GM19324 (cell line): ENCODE data around the gene RAPSN.

ENCODE experiments used
- ATAC-seq: cut with Tn5 transposase; IDR thresholded peaks from one replicate; pipeline ENCODE4 v1.9.1; 2021; ENCODE audit warnings: mild to moderate bottlenecking, moderate library complexity; ENCODE audit not compliant: unreplicated experiment, low FRiP score

RAPSN gene

DNA sequence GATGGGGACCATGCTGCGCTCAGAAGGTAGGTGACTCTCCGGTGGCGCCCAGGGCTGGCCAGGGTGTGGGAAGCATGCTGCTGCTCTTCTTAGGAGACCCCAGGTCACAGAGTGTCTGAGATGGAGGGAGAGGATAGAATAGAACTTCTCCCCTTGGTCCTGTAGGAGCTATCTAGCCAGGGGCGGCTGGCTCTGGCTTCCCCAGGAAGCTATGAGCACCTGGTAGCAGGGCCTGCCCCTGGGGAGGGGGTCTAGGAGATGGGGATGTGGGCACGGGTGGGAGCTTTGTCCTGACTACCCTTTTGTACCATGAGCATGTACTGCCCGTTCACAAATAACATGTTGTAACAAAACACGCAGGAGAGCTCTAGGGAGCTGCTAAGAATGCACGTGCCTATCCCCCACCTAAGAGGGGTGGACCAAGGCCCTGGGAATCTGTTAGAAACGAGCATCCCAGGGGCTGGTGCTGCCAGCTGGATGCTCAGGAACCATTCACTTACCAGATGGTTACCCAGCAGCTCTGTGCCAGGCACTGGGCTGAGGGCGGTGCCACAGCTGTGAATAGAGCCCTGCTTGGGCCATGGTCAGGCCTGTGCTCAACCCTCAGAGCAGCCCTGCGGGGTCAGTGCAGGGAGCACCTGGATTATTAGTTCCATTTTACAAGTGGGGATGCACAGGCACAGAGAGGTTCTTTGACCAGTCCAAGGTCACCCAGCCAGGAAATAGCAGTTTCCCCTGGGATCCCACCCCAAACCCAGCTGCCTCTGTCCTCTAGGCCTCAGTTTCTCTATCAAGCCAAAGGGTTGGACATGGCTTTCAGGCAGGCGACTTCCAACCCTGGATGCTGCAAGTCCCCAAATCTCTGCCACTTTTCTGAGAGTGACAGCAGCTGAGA lies 38.3 kb downstream of the RAPSN start:
- ATAC-seq: no peak

DNA sequence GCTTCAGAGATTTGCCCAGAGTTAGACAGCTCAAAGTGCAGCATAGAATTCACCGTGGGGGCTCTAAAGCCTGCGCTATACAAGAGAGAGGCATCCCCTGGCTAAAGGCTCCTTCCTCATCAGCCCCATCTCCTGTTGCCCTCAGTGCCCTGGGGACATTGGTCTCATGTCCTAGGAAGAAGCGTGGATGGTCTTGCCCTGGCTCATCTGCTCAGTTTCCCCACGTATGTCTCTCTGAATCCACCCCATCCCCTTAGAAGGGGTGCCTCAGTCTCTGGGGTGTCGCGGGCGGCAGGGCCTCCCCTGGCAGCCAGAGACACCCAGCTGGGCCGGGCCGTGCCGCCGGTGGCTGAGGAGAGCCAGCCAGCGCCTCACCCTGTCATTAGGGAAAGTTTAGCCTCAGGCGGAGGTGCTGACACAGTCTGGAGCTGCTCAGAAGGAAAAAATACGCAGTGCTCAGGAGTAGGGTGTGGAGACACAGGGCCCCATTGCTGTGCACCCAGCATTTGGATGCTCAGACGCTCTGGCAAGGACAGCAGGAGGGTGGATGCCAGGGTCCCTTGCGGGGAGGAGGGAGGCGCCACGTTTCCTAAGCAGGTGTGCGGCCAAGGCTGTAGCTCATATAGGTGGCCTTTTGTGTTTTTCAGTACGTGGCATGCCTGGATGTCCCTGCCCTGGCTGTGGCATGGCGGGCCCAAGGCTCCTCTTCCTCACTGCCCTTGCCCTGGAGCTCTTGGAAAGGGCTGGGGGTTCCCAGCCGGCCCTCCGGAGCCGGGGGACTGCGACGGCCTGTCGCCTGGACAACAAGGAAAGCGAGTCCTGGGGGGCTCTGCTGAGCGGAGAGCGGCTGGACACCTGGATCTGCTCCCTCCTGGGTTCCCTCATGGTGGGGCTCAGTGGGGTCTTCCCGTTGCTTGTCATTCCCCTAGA lies 39.2 kb downstream of the RAPSN start:
- ATAC-seq: no peak

GRCh38 chr11:47408598-47409439 lies 40.1 kb downstream of the RAPSN start:
- ATAC-seq: no peak

DNA sequence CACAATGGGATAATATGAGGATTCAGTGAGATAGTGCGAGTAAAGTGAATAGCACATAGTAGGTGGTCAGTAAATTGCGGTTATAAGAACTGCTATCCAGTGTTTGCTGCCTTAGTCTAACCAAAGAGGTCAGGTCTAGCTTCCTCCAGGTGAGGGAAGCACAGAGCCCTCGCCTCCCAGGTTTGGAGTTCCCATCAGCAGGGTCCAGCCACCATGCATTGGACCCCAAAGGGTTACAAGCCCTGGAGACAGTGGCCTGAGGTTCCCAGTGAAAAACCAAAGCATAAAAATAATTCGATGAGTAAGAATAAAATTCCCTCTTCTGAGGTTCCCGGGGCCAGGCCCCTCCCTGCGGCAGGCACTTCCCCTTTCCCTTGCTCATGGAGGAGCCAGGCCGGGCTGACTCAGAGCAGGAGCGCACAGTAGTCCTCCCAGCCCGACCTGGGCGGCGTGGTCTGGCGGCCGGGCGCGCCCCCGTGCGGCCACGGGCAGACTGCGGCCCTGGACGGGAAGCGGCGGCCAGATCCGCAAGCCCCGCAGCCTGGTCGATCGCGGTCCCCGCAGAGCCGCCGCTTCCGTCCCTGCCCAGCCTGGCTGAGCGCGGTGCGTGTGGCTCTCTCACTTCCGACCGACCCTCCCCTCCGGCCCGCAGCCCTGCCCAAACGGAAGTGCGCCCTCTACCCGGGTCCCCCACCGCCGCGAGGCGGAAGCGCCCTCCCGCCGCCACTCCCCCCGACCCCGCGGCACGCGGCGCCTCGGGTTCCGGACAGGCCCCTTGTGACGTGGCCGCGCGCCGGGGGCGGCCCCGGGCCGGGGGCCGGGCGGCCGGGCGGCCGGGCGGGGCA lies 41.0 kb downstream of the RAPSN start, which contains the start of gene SLC39A13:
Gene SLC39A13 (plus strand): TSS at position 845 of the 845 bp plus-strand sequence. CDS start 1,505 bp downstream, outside the sequence.
- ATAC-seq: peak; percentile 93

DNA sequence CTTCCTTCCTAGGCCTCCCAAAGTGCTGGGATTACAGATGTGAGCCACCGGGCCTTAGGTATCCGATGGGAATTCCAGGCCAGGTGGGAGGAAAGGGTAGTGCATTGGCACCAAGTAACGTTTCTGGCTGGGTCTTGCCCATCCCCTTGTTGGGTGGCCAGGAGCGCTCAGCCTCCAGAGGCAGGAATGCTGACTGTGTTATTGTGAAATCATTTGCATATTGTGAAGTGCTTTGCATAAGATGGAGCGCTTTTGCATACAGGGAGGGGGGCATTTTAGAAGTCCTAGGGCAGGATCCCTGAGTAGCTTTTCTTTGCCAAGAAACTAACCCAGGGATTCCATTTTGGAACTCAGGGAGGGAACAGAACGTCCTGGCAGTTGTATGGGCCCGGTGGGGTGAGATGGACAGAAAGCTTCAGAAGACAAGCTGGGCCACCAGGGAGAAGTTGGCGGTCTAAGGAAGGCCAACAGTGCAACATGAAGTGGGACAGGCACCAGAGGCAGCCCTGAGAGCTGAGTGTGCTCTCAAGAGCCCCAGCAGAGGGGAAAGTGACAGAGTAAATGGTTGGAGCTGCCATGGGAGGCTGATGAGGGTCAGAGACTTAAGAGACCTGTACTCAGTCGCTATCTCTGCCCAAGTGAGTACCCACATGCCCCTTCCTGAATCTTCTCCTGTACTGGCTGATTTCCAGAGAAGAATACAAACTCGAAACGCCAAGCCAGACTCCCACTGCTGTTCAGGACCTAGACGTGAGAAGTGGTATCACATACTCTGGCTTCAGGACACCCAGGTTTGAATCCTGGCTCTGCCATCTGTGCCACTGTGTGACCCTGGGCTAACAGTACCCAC lies 41.8 kb downstream of the RAPSN start:
- ATAC-seq: no peak

- no peak for ATAC-seq
These were observed 45.4 kb downstream of the RAPSN start for GRCh38 chr11:47403571-47403970.

GRCh38 chr11:47403135-47403534 lies 45.8 kb downstream of the RAPSN start:
- ATAC-seq: no peak

GRCh38 chr11:47400768-47401279 lies 48.1 kb downstream of the RAPSN start:
- ATAC-seq: peak; percentile 81

DNA sequence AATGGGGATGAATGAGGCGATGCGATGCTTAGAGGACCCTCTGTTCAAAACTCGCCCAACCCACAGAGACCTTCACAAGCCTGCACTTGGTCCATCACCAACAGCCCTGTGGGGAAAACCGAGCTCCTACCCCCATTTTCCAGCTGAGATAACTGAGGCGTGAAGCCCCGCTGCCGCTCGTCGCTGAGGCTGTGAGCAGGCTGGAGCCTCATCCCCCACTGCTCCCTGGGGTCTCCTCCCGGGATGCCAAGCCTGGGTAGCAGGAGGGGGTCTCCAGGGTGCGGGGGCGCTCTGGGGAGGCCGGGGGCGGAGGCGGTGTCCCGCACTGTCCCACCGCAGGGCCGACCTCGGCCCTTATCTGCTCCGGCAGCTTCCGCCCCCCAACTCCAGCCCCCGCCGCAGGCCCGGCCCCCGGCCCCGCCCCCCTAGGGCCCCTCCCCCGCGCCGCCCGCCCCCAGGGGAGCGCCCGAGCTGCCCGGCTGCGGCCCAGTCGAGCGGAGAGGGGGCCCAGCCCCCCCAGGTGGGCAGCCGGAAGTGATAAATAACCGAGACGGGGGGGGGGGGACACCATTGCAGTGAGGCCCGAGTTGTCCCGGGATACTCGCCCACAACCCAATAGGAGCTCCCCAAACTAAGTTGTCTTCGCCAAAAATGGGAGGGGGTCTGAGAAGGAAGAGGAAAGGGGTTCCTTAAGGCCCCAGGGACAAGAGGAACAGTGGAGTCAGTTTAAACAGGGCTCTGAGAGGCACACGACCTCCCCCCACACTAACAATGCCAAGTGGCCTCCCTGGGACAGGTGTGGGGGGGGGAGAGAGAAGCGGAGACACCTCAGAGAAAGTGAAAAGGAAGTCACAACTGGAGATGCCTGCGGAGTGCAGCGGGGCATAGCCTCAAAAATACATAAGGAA lies 48.8 kb downstream of the RAPSN start:
- ATAC-seq: peak; percentile 54

DNA sequence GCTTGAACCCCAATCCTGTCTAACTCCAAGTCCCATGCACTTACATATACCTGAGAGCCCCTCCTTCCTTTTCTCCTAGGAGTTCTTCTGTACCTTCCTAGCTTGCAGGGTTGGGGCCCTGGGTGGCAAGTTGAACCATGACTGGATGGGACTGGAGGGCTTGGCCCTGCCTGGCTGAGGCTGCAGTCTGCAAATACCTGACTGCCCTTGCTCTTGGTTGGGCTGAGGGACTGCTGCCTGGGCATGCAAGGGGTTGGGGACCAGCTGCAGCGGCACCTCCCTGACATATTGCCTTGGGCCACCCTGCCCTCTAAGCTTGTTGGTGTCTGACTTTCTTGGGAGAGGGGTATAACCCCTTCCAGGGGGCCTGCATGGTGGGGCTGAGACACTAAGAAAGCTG lies 50.4 kb downstream of the RAPSN start:
- ATAC-seq: no peak

DNA sequence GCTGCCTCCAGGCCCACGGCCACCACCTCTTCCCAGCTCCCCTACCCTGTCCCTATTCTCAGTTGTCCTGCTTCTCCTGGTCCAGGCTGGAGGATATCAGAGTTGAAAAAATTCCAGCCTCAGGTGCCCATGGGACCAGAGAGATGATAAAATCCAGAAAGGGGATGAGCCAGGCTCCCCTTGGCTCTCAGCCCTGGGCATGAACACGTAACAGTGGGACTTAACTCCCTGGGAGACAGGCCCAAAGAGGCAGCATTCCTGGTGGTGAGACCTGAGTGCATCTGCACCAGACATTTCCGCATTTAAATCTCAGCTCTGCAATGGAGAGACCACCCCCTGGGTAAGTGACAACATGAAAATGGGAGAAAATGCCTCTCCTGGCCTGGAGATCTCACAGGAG lies 50.9 kb downstream of the RAPSN start:
- no peak for ATAC-seq

GRCh38 chr11:47396049-47396320 lies 53.0 kb downstream of the RAPSN start:
- ATAC-seq: no peak

- no peak for ATAC-seq
These were observed 53.5 kb downstream of the RAPSN start for GRCh38 chr11:47395223-47396048.

DNA sequence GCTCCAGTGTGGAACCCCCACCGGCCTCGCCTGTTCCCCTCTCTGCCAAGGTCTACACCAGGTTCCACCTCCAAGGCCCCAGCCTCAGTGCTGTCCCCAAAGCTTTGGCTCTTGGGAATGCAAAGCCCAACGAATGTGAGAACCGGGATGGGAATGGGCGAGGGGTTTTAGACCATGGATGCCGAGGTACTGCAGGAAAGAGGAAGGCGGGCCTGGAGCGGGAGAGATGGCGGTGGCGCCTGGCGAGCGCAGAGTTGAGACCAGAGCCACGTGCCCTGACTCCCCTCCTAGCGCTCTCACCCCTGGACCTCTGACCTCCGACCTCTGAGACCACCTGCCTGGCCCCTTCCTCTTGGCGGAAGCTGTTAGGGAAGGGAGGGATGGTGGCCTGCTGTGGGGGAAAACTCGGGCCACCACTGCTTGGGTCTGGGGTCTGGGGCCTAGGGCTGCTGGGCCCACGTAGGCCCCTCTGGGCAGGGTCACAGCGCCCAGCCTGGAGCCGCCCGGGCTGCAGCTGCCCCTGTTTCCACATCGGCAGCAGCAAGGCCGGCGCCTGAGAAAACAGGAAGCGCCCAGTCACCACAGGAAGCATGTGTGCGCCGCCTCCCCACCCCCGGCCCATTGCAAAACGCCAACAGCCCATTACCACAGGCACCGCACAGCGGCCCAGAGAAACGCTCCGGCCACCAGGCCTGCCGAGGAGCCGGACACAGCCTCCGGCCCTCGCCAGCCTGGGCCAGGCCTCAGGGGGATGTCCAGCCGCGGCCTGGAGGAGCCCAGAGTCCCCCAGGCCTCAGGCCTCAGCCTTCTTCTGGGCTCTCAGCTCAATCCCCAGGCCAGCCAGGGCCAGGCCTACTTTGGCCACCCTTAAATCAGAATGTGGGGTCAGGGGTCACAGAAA lies 54.4 kb downstream of the RAPSN start:
- no peak for ATAC-seq

DNA sequence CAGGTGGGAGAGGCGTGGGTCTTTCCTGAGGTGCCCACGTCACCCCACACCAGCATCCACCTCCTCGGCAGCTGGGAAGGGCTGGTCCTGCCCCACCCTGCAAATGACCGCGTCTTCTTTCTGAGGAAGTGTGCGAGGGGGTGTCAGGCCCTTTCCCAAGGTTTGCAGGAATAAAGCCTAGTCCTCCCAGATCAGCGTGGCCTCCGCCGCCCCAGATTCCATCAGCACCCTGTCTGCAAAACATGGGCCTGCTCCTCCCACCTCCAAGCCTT lies 55.0 kb downstream of the RAPSN start:
- no peak for ATAC-seq
